A549 (cell line): ENCODE data around the gene TCFL5. TPM values are rescaled to one million over a fixed set of nuclear protein-coding genes. Genes with fewer than 3 reads are reported as not detected.

Experiments
- ATAC-seq, 2 experiments: fragments of 200-7000 bp in 1 of 2; fragments of >200 bp in 1 of 2; cut with Nextera tagmentation in 1 of 2; cut with Tn5 transposase in 1 of 2; 3 replicates each; pipeline versions ENCODE4 v1.8.0 to v1.9.1; 2018 to 2020; ENCODE audit warnings: mild to moderate bottlenecking in 1 of 2, moderate library complexity in 1 of 2
- CTCF ChIA-PET: fragments of 300-600 bp; sonication (Branson Sonifier 250); formaldehyde crosslinking; extraction: SDS; loops from one replicate; lab custom pipeline; 2021; ENCODE audit warnings: antibody characterized with exemption, inconsistent platforms; lab: Yijun Ruan, JAX
- POLR2A ChIA-PET: fragments of 350-600 bp; formaldehyde crosslinking; extraction: SDS; loops from one replicate; lab custom pipeline; 2021; ENCODE audit warnings: antibody characterized with exemption, inconsistent platforms; lab: Yijun Ruan, JAX
- DNase-seq, 2 experiments: peaks; one replicate each; pipeline versions ENCODE4 v3.0.0 to v3.0.0-alpha.2; 2011 to 2016; ENCODE audit warnings: low read depth in 1 of 2, low spot score in 1 of 2
- FAIRE-seq: peaks from 2 replicates; lab custom pipeline; 2011; peaks lifted over from hg19 to GRCh38; lab: Jason Lieb, UNC
- H3K27ac ChIP-seq, 2 experiments: fragments of >200 bp; sonication (Bioruptor Twin); formaldehyde crosslinking; 3 replicates each; pipeline ENCODE4 v1.5.1; 2016 to 2017
- H3K4me1 ChIP-seq: fragments of >200 bp; sonication (Bioruptor Twin); formaldehyde crosslinking; 3 replicates; pipeline ENCODE4 v1.6.1; 2016
- H3K4me2 ChIP-seq: fragments of >200 bp; sonication (Bioruptor Twin); formaldehyde crosslinking; 3 replicates; pipeline ENCODE4 v1.6.1; 2016
- H3K4me3 ChIP-seq: fragments of >200 bp; sonication (Bioruptor Twin); formaldehyde crosslinking; 3 replicates; pipeline ENCODE4 v1.5.1; 2016
- H3K9me3 ChIP-seq: fragments of >200 bp; sonication (Bioruptor Twin); formaldehyde crosslinking; 3 replicates; pipeline ENCODE4 v1.6.1; 2016
- CBX2 ChIP-seq: fragments of 200-600 bp; sonication (generic); IDR thresholded peaks from 2 replicates; pipeline ENCODE4 v1.6.1; 2016; ENCODE audit warnings: low read depth, mild to moderate bottlenecking, borderline replicate concordance
- CBX8 ChIP-seq: fragments of 200-600 bp; sonication (generic); IDR thresholded peaks from 2 replicates; pipeline ENCODE4 v1.6.1; 2016
- CEBPB ChIP-seq, 2 experiments: fragments of >200 bp in 1 of 2; sonication (Bioruptor Twin) in 1 of 2; formaldehyde crosslinking in 1 of 2; IDR thresholded peaks; 2 replicates each; pipeline ENCODE4 v1.6.1; 2012 to 2016
- CHD2 ChIP-seq: fragments of 150-350 bp; IDR thresholded peaks from 2 replicates; pipeline ENCODE4 v1.6.1; 2014; ENCODE audit warnings: low read length; ENCODE audit not compliant: partially characterized antibody
- CHD4 ChIP-seq: fragments of 200-600 bp; sonication (generic); IDR thresholded peaks from 2 replicates; pipeline ENCODE4 v1.6.1; 2016; ENCODE audit warnings: antibody characterized with exemption, mild to moderate bottlenecking, borderline replicate concordance
- EHF ChIP-seq: fragments of 250-450 bp; sonication (Bioruptor Pico); IDR thresholded peaks from 2 replicates; pipeline ENCODE4 v1.5.0; 2020; ENCODE audit warnings: mild to moderate bottlenecking
- EHMT2 ChIP-seq: fragments of 200-600 bp; sonication (generic); IDR thresholded peaks from 2 replicates; pipeline ENCODE4 v1.6.1; 2016; ENCODE audit warnings: antibody characterized with exemption, low read depth, mild to moderate bottlenecking, moderate library complexity
- EP300 ChIP-seq, 2 experiments: fragments of >200 bp; sonication (Bioruptor Twin); formaldehyde crosslinking; IDR thresholded peaks; 2 replicates in 1 of 2; 3 replicates in 1 of 2; pipeline ENCODE4 v1.6.1; 2016 to 2017
- HDAC2 ChIP-seq: fragments of 200-600 bp; sonication (generic); IDR thresholded peaks from 2 replicates; pipeline ENCODE4 v1.6.1; 2016
- JUN ChIP-seq, 2 experiments: fragments of >200 bp; sonication (Bioruptor Twin); formaldehyde crosslinking; IDR thresholded peaks; 2 replicates in 1 of 2; 3 replicates in 1 of 2; pipeline ENCODE4 v1.6.1; 2016 to 2017
- MAZ ChIP-seq: fragments of 150-350 bp; IDR thresholded peaks from 2 replicates; pipeline ENCODE4 v1.6.1; 2014; ENCODE audit warnings: antibody characterized with exemption, low read depth, low read length, borderline replicate concordance
- NFE2L2 ChIP-seq: fragments of 150-350 bp; conservative IDR thresholded peaks from 2 replicates; pipeline ENCODE4 v1.6.1; 2014; ENCODE audit warnings: low read length
- NR3C1 ChIP-seq: fragments of >200 bp; sonication (Bioruptor Twin); formaldehyde crosslinking; IDR thresholded peaks from 3 replicates; pipeline ENCODE4 v1.6.1; 2017
- PHF8 ChIP-seq: fragments of 200-600 bp; sonication (generic); IDR thresholded peaks from 2 replicates; pipeline ENCODE4 v1.6.1; 2016; ENCODE audit warnings: low read depth, mild to moderate bottlenecking, antibody characterized with exemption, moderate library complexity, borderline replicate concordance
- POLR2AphosphoS2 ChIP-seq: conservative IDR thresholded peaks from 2 replicates; pipeline ENCODE4 v1.6.1; 2012; ENCODE audit warnings: low read length, improper control_type of control experiment, inconsistent platforms
- RARB ChIP-seq: fragments of 250-450 bp; sonication (Bioruptor Pico); IDR thresholded peaks from 2 replicates; pipeline ENCODE4 v1.8.0; 2021; ENCODE audit warnings: mild to moderate bottlenecking, moderate library complexity
- RCOR1 ChIP-seq: fragments of 150-350 bp; IDR thresholded peaks from 2 replicates; pipeline ENCODE4 v1.6.1; 2014; ENCODE audit warnings: antibody characterized with exemption, low read length, low read depth
- RFX5 ChIP-seq: fragments of 450-650 bp; IDR thresholded peaks from 2 replicates; pipeline ENCODE4 v1.7.1; 2014; ENCODE audit warnings: antibody characterized with exemption, mild to moderate bottlenecking, moderate library complexity
- RNF2 ChIP-seq: fragments of 200-600 bp; sonication (generic); IDR thresholded peaks from 2 replicates; pipeline ENCODE4 v1.6.1; 2016; ENCODE audit warnings: low read depth, mild to moderate bottlenecking, antibody characterized with exemption, moderate library complexity, borderline replicate concordance
- TFCP2L1 ChIP-seq: fragments of 250-450 bp; sonication (Bioruptor Pico); IDR thresholded peaks from 2 replicates; pipeline ENCODE4 v1.5.0; 2021; ENCODE audit warnings: mild to moderate bottlenecking
- ZC3H11A ChIP-seq: fragments of 450-650 bp; IDR thresholded peaks from 2 replicates; pipeline ENCODE4 v1.6.1; 2014; ENCODE audit warnings: antibody characterized with exemption, mild to moderate bottlenecking
- ZFP36 ChIP-seq: fragments of 450-650 bp; IDR thresholded peaks from 2 replicates; pipeline ENCODE4 v1.6.1; 2014; ENCODE audit warnings: borderline replicate concordance; ENCODE audit not compliant: partially characterized antibody
- ZNF302 ChIP-seq: fragments of 250-450 bp; sonication (Bioruptor Pico); IDR thresholded peaks from 2 replicates; pipeline ENCODE4 v1.9.0; 2021; ENCODE audit warnings: inconsistent platforms, mild to moderate bottlenecking, moderate library complexity
- WGBS: methylation state at CpG from one replicate; pipeline ENCODE4 v1.1.6; 2017; ENCODE audit errors: missing lambda C conversion rate; 5-methylcytosine and 5-hydroxymethylcytosine counted together
- polyA plus RNA-seq, 4 experiments: library from polyadenylated mRNA; depleted of rRNA in 3 of 4; stranded (reverse); fragments of >200 nt; fragmentation: RNase III in 1 of 4; extraction: RNeasy Plus Mini Kit Qiagen cat#74134 plus additional on column Dnase treatment in 1 of 4; gene quantifications; 2 replicates in 3 of 4; 3 replicates in 1 of 4; pipeline ENCODE4 v1.2.3, GENCODE V29; 2011 to 2017
- TF ChIP-seq, protein P1 (sequence below): fragments of 450-650 bp; IDR thresholded peaks from 2 replicates; pipeline ENCODE4 v1.6.1; 2014; ENCODE audit warnings: antibody characterized with exemption
- TF ChIP-seq, protein P2 (sequence below): IDR thresholded peaks from 2 replicates; pipeline ENCODE4 v1.6.1; 2012; ENCODE audit warnings: low read depth, borderline replicate concordance
- TF ChIP-seq, protein P3 (sequence below): fragments of >200 bp; sonication (Bioruptor Twin); formaldehyde crosslinking; IDR thresholded peaks from 2 replicates; pipeline ENCODE4 v1.6.1; 2016
- TF ChIP-seq, protein P4 (sequence below): fragments of 250-450 bp; sonication (Bioruptor Pico); IDR thresholded peaks from 2 replicates; pipeline ENCODE4 v1.5.0; 2021; ENCODE audit warnings: mild to moderate bottlenecking, moderate library complexity, borderline replicate concordance
- TF ChIP-seq, protein P5 (sequence below): fragments of 150-350 bp; IDR thresholded peaks from 2 replicates; pipeline ENCODE4 v1.6.1; 2014; ENCODE audit warnings: low read depth, mild to moderate bottlenecking, low read length

The TCFL5 gene
- polyA plus RNA-seq, 2 of the 4 experiments (the other 2 are of a cell fraction): 5.6 to 7.1 TPM

DNA sequence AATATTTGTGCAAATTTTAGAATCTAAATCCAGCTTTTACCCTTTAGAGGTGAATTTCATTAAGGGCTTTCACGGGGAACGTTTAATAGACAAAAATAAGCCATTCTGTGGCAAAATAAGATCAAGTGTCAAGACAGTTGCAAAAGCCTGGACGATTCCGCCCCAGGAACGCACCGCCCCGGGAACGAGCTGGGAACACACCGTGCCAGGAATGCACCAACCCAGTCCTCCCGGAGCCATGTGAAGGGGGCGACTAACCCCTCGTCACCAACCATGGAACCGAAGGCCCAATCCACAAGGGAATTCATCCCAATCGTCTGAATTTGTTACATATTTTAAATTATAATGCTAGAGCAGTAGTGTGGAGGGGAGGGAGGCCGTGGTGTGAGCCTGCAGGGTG lies 20.8 kb upstream of the TCFL5 start:
- WGBS: 90% methylated on average over 15 of the region's 15 CpGs
- TF ChIP-seq TFCP2L1 (CRISPR knock-in tag): no peak
- TF ChIP-seq POLR2AphosphoS2: no peak
- no peak for TF ChIP-seq CEBPB (IDR thresholded peaks at IDR 0.05)
- TF ChIP-seq, protein P1, sequence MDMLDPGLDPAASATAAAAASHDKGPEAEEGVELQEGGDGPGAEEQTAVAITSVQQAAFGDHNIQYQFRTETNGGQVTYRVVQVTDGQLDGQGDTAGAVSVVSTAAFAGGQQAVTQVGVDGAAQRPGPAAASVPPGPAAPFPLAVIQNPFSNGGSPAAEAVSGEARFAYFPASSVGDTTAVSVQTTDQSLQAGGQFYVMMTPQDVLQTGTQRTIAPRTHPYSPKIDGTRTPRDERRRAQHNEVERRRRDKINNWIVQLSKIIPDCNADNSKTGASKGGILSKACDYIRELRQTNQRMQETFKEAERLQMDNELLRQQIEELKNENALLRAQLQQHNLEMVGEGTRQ: no peak
- no peak for TF ChIP-seq CHD2
- no peak for TF ChIP-seq ZFP36
- TF ChIP-seq NR3C1: no peak
- TF ChIP-seq RCOR1: no peak
- no peak for TF ChIP-seq PHF8
- no peak for TF ChIP-seq RFX5
- TF ChIP-seq CBX2: no peak
- no peak for TF ChIP-seq EP300 (IDR thresholded peaks at IDR 0.05)
- no peak for TF ChIP-seq RNF2
- TF ChIP-seq MAZ: no peak
- no peak for TF ChIP-seq EHMT2
- TF ChIP-seq, all 56 proteins: peak for 0
- DNase-seq: no peak
- H3K4me2 ChIP-seq: no peak overlapping the region
- H3K4me1 ChIP-seq: no peaks in the 10 kb centered on the region
- ChIA-PET POLR2A (interaction anchor here (0.6 kb wide), 1 partner anchor 20 kb away, joined by 3 read pairs; no protein-coding TSS in a partner anchor), CTCF (interaction anchor here (1.0 to 1.9 kb wide), 3 partner anchors 11 to 126 kb away, joined by 3 to 8 read pairs (median 3); no protein-coding TSS in a partner anchor)
- no peak for ATAC-seq
- FAIRE-seq: no peak
- H3K4me3 ChIP-seq: no peak overlapping the region
- H3K9me3 ChIP-seq: no peaks in the 10 kb centered on the region
- no peak overlapping the region for H3K27ac ChIP-seq

DNA sequence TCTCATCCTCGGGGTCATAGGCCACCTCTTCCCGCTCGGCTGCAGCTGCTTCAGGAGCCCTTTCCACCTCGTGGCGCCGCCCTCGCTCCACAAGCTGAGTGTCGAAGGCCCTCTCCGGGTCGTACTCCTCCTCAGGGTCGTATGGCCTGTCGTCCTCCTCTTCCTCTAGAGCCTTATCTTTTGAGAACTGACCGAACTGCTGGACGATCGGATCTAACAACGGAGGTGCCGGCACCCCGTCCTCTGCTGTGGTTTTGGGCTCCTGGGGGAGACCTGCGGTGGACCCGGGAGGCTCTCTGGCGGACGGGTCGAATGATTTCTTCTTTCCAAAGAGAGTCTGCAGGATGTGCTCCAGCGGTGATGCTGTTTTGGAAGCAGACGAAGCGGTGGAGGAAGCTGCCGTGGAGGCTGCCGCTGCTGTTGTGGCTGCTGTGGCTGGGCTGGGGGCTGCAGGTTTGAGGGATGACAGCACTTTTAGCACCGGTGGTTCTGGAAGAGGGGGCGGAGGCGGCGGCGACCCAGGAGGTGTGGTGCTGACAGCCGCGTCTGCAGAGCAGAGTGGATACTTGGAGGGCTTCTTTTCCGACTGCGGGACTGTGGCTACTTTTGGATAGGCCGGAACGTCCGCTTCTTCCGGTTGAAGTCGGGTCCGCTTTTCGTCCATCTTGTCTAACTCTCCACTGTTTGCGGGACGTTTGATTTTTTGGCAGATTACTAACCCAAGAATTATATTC lies 20.2 kb upstream of the TCFL5 start:
- H3K9me3 ChIP-seq: no peaks in the 10 kb centered on the region
- H3K4me2 ChIP-seq: no peak overlapping the region
- DNase-seq (no peak), FAIRE-seq (no peak), ATAC-seq (no peak)
- no peaks in the 10 kb centered on the region for H3K4me1 ChIP-seq
- ChIA-PET CTCF (interaction anchor here (1.0 to 1.9 kb wide), 3 partner anchors 10 to 127 kb away, joined by 3 to 8 read pairs (median 3); no protein-coding TSS in a partner anchor), POLR2A (interaction anchor here (0.6 kb wide), 1 partner anchor 21 kb away, joined by 3 read pairs; no protein-coding TSS in a partner anchor)
- WGBS: 94% methylated on average over 46 of the region's 46 CpGs
- TF ChIP-seq RARB (CRISPR knock-in tag): no peak
- TF ChIP-seq MAZ: no peak
- TF ChIP-seq, protein P2, sequence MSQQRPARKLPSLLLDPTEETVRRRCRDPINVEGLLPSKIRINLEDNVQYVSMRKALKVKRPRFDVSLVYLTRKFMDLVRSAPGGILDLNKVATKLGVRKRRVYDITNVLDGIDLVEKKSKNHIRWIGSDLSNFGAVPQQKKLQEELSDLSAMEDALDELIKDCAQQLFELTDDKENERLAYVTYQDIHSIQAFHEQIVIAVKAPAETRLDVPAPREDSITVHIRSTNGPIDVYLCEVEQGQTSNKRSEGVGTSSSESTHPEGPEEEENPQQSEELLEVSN: no peak
- TF ChIP-seq JUN (IDR thresholded peaks at IDR 0.05): no peak
- no peak for TF ChIP-seq HDAC2
- no peak overlapping the region for H3K4me3 ChIP-seq
- no peak overlapping the region for H3K27ac ChIP-seq

DNA sequence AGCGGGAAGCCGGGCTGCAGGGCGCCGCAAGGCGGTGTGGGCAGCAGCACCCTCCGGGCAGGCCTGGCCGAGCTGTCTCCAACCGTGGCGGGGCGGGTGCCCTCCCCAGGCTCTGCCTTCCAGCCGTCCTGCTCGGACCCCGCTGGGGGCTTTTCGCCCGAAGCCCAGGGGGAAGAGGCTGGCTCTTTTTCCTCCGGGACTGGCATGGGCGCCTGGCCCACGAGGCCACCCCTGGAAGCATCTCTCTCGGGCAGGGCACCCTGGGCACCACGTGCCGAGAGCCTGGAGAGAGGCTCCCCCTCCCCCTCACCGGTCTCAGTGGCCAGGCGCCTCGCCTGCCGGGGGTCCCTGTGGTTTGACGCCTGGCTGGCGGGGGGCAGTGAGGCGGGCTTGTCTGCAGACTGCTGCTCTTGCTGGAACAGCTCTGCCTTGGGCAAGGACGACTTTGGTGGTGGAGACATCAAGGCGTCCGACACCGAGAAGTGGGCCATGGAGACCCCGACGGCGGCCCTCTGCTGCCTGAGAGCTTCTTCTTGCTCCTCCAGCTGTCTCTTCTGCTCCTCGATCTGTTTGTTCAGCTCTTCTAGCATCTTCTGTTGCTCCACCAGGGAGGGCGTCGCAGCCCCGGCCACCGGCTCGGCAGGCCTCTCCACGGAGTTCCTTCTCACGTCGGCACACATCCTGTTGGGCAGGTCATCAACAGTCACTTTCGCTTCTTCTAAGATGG lies 19.5 kb upstream of the TCFL5 start:
- FAIRE-seq: no peak
- CTCF ChIA-PET: interaction anchor here (1.0 to 1.1 kb wide), 2 partner anchors 20 to 127 kb away, joined by 3 to 4 read pairs; no protein-coding TSS in a partner anchor
- Histone ChIP-seq H3K4me3 (no peak overlapping the region), H3K4me1 (peaks cover under 1% of the 10 kb centered on the region; the same call in 2 of the 3 replicates), H3K27ac (no peak overlapping the region), H3K9me3 (no peaks in the 10 kb centered on the region), H3K4me2 (no peak overlapping the region)
- no peak for DNase-seq
- no peak for ATAC-seq
- POLR2A ChIA-PET: no interaction called here
- WGBS: 95% methylated on average over 27 of the region's 45 CpGs
- TF ChIP-seq, protein P3, sequence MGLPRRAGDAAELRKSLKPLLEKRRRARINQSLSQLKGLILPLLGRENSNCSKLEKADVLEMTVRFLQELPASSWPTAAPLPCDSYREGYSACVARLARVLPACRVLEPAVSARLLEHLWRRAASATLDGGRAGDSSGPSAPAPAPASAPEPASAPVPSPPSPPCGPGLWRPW: no peak
- TF ChIP-seq, protein P4, sequence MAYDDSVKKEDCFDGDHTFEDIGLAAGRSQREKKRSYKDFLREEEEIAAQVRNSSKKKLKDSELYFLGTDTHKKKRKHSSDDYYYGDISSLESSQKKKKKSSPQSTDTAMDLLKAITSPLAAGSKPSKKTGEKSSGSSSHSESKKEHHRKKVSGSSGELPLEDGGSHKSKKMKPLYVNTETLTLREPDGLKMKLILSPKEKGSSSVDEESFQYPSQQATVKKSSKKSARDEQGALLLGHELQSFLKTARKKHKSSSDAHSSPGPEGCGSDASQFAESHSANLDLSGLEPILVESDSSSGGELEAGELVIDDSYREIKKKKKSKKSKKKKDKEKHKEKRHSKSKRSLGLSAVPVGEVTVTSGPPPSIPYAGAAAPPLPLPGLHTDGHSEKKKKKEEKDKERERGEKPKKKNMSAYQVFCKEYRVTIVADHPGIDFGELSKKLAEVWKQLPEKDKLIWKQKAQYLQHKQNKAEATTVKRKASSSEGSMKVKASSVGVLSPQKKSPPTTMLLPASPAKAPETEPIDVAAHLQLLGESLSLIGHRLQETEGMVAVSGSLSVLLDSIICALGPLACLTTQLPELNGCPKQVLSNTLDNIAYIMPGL: no peak
- TF ChIP-seq ZFP36: no peak
- TF ChIP-seq, protein P5, sequence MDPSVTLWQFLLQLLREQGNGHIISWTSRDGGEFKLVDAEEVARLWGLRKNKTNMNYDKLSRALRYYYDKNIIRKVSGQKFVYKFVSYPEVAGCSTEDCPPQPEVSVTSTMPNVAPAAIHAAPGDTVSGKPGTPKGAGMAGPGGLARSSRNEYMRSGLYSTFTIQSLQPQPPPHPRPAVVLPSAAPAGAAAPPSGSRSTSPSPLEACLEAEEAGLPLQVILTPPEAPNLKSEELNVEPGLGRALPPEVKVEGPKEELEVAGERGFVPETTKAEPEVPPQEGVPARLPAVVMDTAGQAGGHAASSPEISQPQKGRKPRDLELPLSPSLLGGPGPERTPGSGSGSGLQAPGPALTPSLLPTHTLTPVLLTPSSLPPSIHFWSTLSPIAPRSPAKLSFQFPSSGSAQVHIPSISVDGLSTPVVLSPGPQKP: no peak
- TF ChIP-seq EHF (CRISPR knock-in tag): no peak
- TF ChIP-seq NFE2L2: no peak
- no peak for TF ChIP-seq TFCP2L1 (CRISPR knock-in tag)
- TF ChIP-seq ZC3H11A: no peak
- TF ChIP-seq CBX8: no peak
- TF ChIP-seq CHD4: no peak
- TF ChIP-seq ZNF302 (CRISPR knock-in tag): no peak
